ENCODE results near the gene TMEM79. TPM values are rescaled to one million over a fixed set of nuclear protein-coding genes. Genes with fewer than 3 reads are reported as not detected.

The TMEM79 gene, protein sequence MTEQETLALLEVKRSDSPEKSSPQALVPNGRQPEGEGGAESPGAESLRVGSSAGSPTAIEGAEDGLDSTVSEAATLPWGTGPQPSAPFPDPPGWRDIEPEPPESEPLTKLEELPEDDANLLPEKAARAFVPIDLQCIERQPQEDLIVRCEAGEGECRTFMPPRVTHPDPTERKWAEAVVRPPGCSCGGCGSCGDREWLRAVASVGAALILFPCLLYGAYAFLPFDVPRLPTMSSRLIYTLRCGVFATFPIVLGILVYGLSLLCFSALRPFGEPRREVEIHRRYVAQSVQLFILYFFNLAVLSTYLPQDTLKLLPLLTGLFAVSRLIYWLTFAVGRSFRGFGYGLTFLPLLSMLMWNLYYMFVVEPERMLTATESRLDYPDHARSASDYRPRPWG
- total RNA-seq (2012; rRNA removed) = 0.28 and 0.54 TPM in 2 replicates
- 2.3 and 3.3 TPM in 2 replicates for polyA plus RNA-seq (2012; rRNA removed)
- polyA plus RNA-seq (2012; cell fraction: cytosol; rRNA removed) = 2.8 and 4.2 TPM in 2 replicates
- 5.5 and 15.6 TPM in 2 replicates for polyA plus RNA-seq (2012; cell fraction: nucleus; rRNA removed; ENCODE audit: low replicate concordance)
- percentile 34 among the genes with signal in this experiment for Bru-seq, nascent RNA
- BruChase-seq, experiment 1, labeled RNA remaining after a 6-hour chase = percentile 50 among the genes with signal in this experiment
- BruChase-seq, experiment 2, labeled RNA remaining after a 2-hour chase = percentile 40 among the genes with signal in this experiment
- long read RNA-seq = 0 reads

DNA sequence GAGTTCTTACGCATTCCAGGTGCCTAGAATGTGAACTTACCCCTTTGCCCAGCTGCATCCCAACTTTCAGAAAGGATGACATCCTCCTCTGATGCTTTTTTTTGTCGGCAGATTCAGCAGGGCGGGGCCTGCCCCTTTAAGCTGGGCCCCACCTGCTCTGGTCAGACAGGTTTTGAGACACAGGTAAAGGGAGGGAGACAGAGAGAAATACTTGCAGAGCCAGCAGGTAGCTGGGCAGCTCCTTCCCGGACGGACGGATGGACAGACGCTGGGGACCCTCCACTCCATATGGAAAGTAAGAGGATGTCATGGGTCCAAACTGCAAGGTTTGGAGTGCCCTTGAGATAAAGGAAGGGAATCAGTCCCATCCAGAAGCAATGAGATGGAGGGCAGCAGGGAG lies at the start of gene TMEM79:
Gene TMEM79, plus strand, starts transcription at position 214 of the 400 bp plus-strand sequence. CDS start 902 bp downstream, outside the sequence.
- H2BK20ac ChIP-seq (ENCODE audit: low read depth, low read length) = no peak within 1 kb of the TSS
- in situ Hi-C loops (cut with MboI; ENCODE audit: low sequenced_read_pairs) (no loop called here), intact Hi-C loops (cut with micrococcal nuclease) (no loop called here), dilution Hi-C loops (cut with HindIII; ENCODE audit: low sequenced_read_pairs, unreplicated experiment) (no loop called here)
- H3K9me3 ChIP-seq (ENCODE audit: control insufficient read depth, insufficient read depth, low read length) = no peaks in the 10 kb centered on the region
- BruUV-seq (replicated peaks) = no TSS peak
- peak within 1 kb of the TSS; percentile 85 for H4K91ac ChIP-seq (ENCODE audit: insufficient read depth, low read depth, low read length)
- H3K14ac ChIP-seq (replicated peaks; ENCODE audit: low read depth, low read length) = peak within 1 kb of the TSS; percentile 99
- ATAC-seq (ENCODE audit: low read depth) = no peak
- H3K4me3 ChIP-seq (ENCODE audit: insufficient read depth, low read depth, low read length) = peak within 1 kb of the TSS; percentile 67
- peak within 1 kb of the TSS; percentile 76 for H3K9ac ChIP-seq (ENCODE audit: low read depth, low read length)
- peaks cover 9% of the 10 kb centered on the region for H3K4me1 ChIP-seq (ENCODE audit: control insufficient read depth, insufficient read depth, low read length)
- peak within 1 kb of the TSS; percentile 92 for H2AK9ac ChIP-seq (replicated peaks; ENCODE audit: low read depth, low read length, poor library complexity)
- peak within 1 kb of the TSS; percentile 83 for H3K4me2 ChIP-seq (ENCODE audit: low read depth, low read length)
- H4K20me1 ChIP-seq (ENCODE audit: insufficient read depth, low read length) = peaks cover 24% of the 10 kb centered on the region
- DNase-seq = no peak
- ChIA-PET POLR2A (ENCODE audit: unreplicated experiment) (no interaction called here), CTCF (no interaction called here)
- H2AFZ ChIP-seq (replicated peaks; ENCODE audit: low read length, poor library complexity) = peak within 1 kb of the TSS; percentile 92
- peaks cover 31 to 54% of the 10 kb centered on the region in 2 experiments; a peak in 3 of 4 replicates for H3K79me1 ChIP-seq (ENCODE audit: low read depth in 1 of 2, low read length in 2 of 2)
- H3K9me1 ChIP-seq (ENCODE audit: insufficient read depth, low read length) = peaks cover 7% of the 10 kb centered on the region
- peak within 1 kb of the TSS; percentile 77 for H3K56ac ChIP-seq (ENCODE audit: extremely low read depth, insufficient read depth, low read length)
- no CpG with 5 or more reads among the region's 7 CpGs for WGBS, 2 experiments (ENCODE audit: extremely low coverage in 2 of 2, insufficient read length in 1 of 2)
- H4K8ac ChIP-seq (ENCODE audit: low read depth in 2 of 2, low read length in 2 of 2) = peak within 1 kb of the TSS; percentile 59 to 99
- H3K27me3 ChIP-seq (ENCODE audit: control insufficient read depth, insufficient read depth, low read length) = no peaks in the 10 kb centered on the region
- peak within 1 kb of the TSS; percentile 18; the same call in 1 of the 2 replicates for H2BK120ac ChIP-seq (ENCODE audit: low read depth, low read length)
- peak within 1 kb of the TSS; percentile 95 for H3K4ac ChIP-seq (ENCODE audit: low read depth, low read length)
- peak within 1 kb of the TSS; percentile 74 for H4K5ac ChIP-seq (ENCODE audit: low read depth, low read length)
- H2AK5ac ChIP-seq (ENCODE audit: low read depth, low read length) = peak within 1 kb of the TSS; percentile 63
- TF ChIP-seq RCOR1 (IDR thresholded peaks at IDR 0.05; ENCODE audit: insufficient replicate concordance, low read length) (no peak), MAFK (IDR thresholded peaks at IDR 0.05; ENCODE audit: low read depth, low read length) (no peak), RAD21 (IDR thresholded peaks at IDR 0.05; ENCODE audit: low read length) (no peak), SMC3 (IDR thresholded peaks at IDR 0.05; ENCODE audit: low read depth, low read length) (no peak), MXI1 (IDR thresholded peaks at IDR 0.05; ENCODE audit: borderline replicate concordance, low read depth, low read length) (no peak)
- TF ChIP-seq, protein P1, sequence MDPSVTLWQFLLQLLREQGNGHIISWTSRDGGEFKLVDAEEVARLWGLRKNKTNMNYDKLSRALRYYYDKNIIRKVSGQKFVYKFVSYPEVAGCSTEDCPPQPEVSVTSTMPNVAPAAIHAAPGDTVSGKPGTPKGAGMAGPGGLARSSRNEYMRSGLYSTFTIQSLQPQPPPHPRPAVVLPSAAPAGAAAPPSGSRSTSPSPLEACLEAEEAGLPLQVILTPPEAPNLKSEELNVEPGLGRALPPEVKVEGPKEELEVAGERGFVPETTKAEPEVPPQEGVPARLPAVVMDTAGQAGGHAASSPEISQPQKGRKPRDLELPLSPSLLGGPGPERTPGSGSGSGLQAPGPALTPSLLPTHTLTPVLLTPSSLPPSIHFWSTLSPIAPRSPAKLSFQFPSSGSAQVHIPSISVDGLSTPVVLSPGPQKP (IDR thresholded peaks at IDR 0.05; ENCODE audit: borderline replicate concordance, low read depth, low read length) = no peak
- TF ChIP-seq, protein P2, sequence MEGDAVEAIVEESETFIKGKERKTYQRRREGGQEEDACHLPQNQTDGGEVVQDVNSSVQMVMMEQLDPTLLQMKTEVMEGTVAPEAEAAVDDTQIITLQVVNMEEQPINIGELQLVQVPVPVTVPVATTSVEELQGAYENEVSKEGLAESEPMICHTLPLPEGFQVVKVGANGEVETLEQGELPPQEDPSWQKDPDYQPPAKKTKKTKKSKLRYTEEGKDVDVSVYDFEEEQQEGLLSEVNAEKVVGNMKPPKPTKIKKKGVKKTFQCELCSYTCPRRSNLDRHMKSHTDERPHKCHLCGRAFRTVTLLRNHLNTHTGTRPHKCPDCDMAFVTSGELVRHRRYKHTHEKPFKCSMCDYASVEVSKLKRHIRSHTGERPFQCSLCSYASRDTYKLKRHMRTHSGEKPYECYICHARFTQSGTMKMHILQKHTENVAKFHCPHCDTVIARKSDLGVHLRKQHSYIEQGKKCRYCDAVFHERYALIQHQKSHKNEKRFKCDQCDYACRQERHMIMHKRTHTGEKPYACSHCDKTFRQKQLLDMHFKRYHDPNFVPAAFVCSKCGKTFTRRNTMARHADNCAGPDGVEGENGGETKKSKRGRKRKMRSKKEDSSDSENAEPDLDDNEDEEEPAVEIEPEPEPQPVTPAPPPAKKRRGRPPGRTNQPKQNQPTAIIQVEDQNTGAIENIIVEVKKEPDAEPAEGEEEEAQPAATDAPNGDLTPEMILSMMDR (conservative IDR thresholded peaks at IDR 0.05; ENCODE audit: low read depth, low read length) = no peak
- H2BK15ac ChIP-seq (ENCODE audit: low read depth, low read length) = no peak within 1 kb of the TSS; the same call in 2 of the 3 replicates
- peak within 1 kb of the TSS; percentile 62 for H3K27ac ChIP-seq (ENCODE audit: insufficient read depth, low read length)
- H2BK5ac ChIP-seq (ENCODE audit: low read depth, low read length, poor library complexity, severe bottlenecking) = peak within 1 kb of the TSS; percentile 67
- peak within 1 kb of the TSS; percentile 97; the same call in 1 of the 2 replicates for H3K23ac ChIP-seq (ENCODE audit: low read depth, low read length)
- H3K36me3 ChIP-seq (ENCODE audit: control insufficient read depth, insufficient read depth, low read length) = peaks cover 10% of the 10 kb centered on the region; the same call in 1 of the 2 replicates
- no peak within 1 kb of the TSS; the same call in 1 of the 2 replicates for H3K18ac ChIP-seq (ENCODE audit: low read depth, low read length)

Data from IMR-90 (cell line).